ENCODE results near the gene GABARAPL2. TPM values are rescaled to one million over a fixed set of nuclear protein-coding genes. Genes with fewer than 3 reads are reported as not detected.

GABARAPL2 gene
- total RNA-seq (2022; extraction: Qiagen RNA extraction), result 80.9 to 92.9 TPM (median 89.5 TPM) in 5 replicates

GRCh38 chr16:75566040-75566757 is at the start of gene GABARAPL2:
TSS of gene GABARAPL2 (plus strand) at chr16:75566379. CDS start at chr16:75566487, 108 bp downstream.

GRCh38 chr16:75535901-75536300 is 30.3 kb upstream of the GABARAPL2 start, which contains the start of gene CHST5:
TSS of gene CHST5 (minus strand) at chr16:75536108. CDS start at chr16:75530384, 5,724 bp downstream.

GRCh38 chr16:75555707-75556430 is 10.3 kb upstream of the GABARAPL2 start, which contains the start of gene TMEM231:
TSS of gene TMEM231 (minus strand) at chr16:75556252. CDS start at chr16:75556209, 43 bp downstream.

GRCh38 chr16:75622761-75623605 is 56.8 kb downstream of the GABARAPL2 start, which contains the start of gene ADAT1:
TSS of gene ADAT1 (minus strand) at chr16:75623281. CDS start at chr16:75620799, 2,482 bp downstream.

Other genes starting within 250 kb of the GABARAPL2 start
- gene CFDP1, start 132.9 kb upstream of the GABARAPL2 start, total RNA-seq (2022; extraction: Qiagen RNA extraction), result 60.3 to 81.4 TPM (median 60.9 TPM) in 5 replicates
- gene TMEM170A, start 101.7 kb upstream of the GABARAPL2 start, total RNA-seq (2022; extraction: Qiagen RNA extraction), result 12.1 to 16.8 TPM (median 15.6 TPM) in 5 replicates
- 0.14 to 0.20 TPM (median 0.16 TPM) in 5 replicates for gene CHST6, start 70.9 kb upstream of the GABARAPL2 start, total RNA-seq (2022; extraction: Qiagen RNA extraction)
- gene CHST5, start 30.3 kb upstream of the GABARAPL2 start, total RNA-seq (2022; extraction: Qiagen RNA extraction), result 0.06 to 0.29 TPM (median 0.12 TPM) in 4 of 5 replicates, not detected in the other
- gene TMEM231, start 10.1 kb upstream of the GABARAPL2 start, total RNA-seq (2022; extraction: Qiagen RNA extraction), result 7.8 to 10.1 TPM (median 9.5 TPM) in 5 replicates
- gene ADAT1, start 56.9 kb downstream of the GABARAPL2 start, total RNA-seq (2022; extraction: Qiagen RNA extraction), result 27.5 to 41.7 TPM (median 37.6 TPM) in 5 replicates
- gene KARS1, start 81.3 kb downstream of the GABARAPL2 start, total RNA-seq (2022; extraction: Qiagen RNA extraction), result 162 to 170 TPM (median 169 TPM) in 5 replicates
- 42.8 to 45.9 TPM (median 43.2 TPM) in 5 replicates for gene TERF2IP, start 81.4 kb downstream of the GABARAPL2 start, total RNA-seq (2022; extraction: Qiagen RNA extraction)
- not detected in 5 replicates for gene CPHXL2, start 110.6 kb downstream of the GABARAPL2 start, total RNA-seq (2022; extraction: Qiagen RNA extraction)
- gene DUXB, start 135.1 kb downstream of the GABARAPL2 start, total RNA-seq (2022; extraction: Qiagen RNA extraction), result not detected in 5 replicates
- gene CPHXL, start 160.1 kb downstream of the GABARAPL2 start, total RNA-seq (2022; extraction: Qiagen RNA extraction), result not detected in 5 replicates